Breast epithelium (tissue), 4 donors: ENCODE measurements around the gene OTX2. TPM values are rescaled to one million over a fixed set of nuclear protein-coding genes. Genes with fewer than 3 reads are reported as not detected.

ENCODE experiments used
- DNase-seq, 2 donors: peaks; one replicate each; pipeline ENCODE4 v3.0.0-alpha.2; 2019; ENCODE audit warnings: low spot score in 2 of 2
- H3K27ac ChIP-seq, 2 donors: fragments of 200-600 bp; sonication (generic) in 1 of 2; one replicate each; pipeline ENCODE4 v1.5.1; 2016 to 2019; ENCODE audit warnings: mild to moderate bottlenecking in 1 of 2
- H3K27me3 ChIP-seq, 2 donors: fragments of 200-600 bp; sonication (generic) in 1 of 2; one replicate each; pipeline versions ENCODE4 v1.5.1 to v1.6.0; 2017 to 2019; ENCODE audit warnings: control low read depth in 1 of 2, mild to moderate bottlenecking in 1 of 2
- H3K36me3 ChIP-seq: fragments of 200-600 bp; one replicate; pipeline ENCODE4 v1.5.1; 2019
- H3K4me1 ChIP-seq, 2 donors: fragments of 200-600 bp; sonication (generic); one replicate each; pipeline ENCODE4 v1.5.1; 2016 to 2019; ENCODE audit warnings: control low read depth in 1 of 2
- H3K4me3 ChIP-seq, 3 donors: fragments of 200-600 bp; sonication (generic); 1 replicate in 2 of 3; 2 replicates in 1 of 3; pipeline ENCODE4 v1.5.1; 2016 to 2019; ENCODE audit warnings: mild to moderate bottlenecking in 3 of 3, moderate library complexity in 2 of 3
- H3K9me3 ChIP-seq, 2 donors: fragments of 200-600 bp; sonication (generic) in 1 of 2; one replicate each; pipeline ENCODE4 v1.5.1; 2016 to 2019; ENCODE audit warnings: control low read depth in 1 of 2
- CTCF ChIP-seq, 3 donors: fragments of 450-650 bp; IDR thresholded peaks; one replicate each; pipeline ENCODE4 v1.5.1; 2016 to 2017; ENCODE audit warnings: antibody characterized with exemption in 3 of 3, mild to moderate bottlenecking in 3 of 3, moderate library complexity in 3 of 3
- POLR2A ChIP-seq: fragments of 450-650 bp; IDR thresholded peaks from one replicate; pipeline ENCODE4 v1.6.1; 2016; ENCODE audit warnings: antibody characterized with exemption, mild to moderate bottlenecking, moderate library complexity
- POLR2AphosphoS5 ChIP-seq, 3 donors: sonication (generic); formaldehyde crosslinking; IDR thresholded peaks; one replicate each; pipeline ENCODE4 v1.6.1; 2017; ENCODE audit warnings: antibody characterized with exemption in 3 of 3
- intact Hi-C: fragments of 100-400 bp; cut with DNase I; formaldehyde crosslinking; loops from one replicate; pipeline ENCODE4 v1.15.1; 2023; ENCODE audit warnings: low total_unique reads
- total RNA-seq, 3 donors: library from RNA; depleted of rRNA; stranded (reverse); fragments of >200 nt; gene quantifications; one replicate each; pipeline ENCODE4 v1.1.0, GENCODE V29; 2016

The OTX2 gene
- total RNA-seq, 3 donors from 2014 or later, result not detected

GRCh38 chr14:56774503-56774902 is 35.8 kb downstream of the OTX2 start:
- DNase-seq, result no peak
- Histone ChIP-seq H3K36me3 (no peaks in the 10 kb centered on the region), H3K4me3 (no peak overlapping the region), H3K4me1 (no peaks in the 10 kb centered on the region), H3K9me3 (no peaks in the 10 kb centered on the region), H3K27me3 (peaks cover 0 to 3% of the 10 kb centered on the region in 2 donors), H3K27ac (no peak overlapping the region)
- intact Hi-C loops, result no loop called here
- TF ChIP-seq POLR2A (no peak), CTCF (IDR thresholded peaks at IDR 0.05) (no peak), POLR2AphosphoS5 (IDR thresholded peaks at IDR 0.05) (no peak)

DNA sequence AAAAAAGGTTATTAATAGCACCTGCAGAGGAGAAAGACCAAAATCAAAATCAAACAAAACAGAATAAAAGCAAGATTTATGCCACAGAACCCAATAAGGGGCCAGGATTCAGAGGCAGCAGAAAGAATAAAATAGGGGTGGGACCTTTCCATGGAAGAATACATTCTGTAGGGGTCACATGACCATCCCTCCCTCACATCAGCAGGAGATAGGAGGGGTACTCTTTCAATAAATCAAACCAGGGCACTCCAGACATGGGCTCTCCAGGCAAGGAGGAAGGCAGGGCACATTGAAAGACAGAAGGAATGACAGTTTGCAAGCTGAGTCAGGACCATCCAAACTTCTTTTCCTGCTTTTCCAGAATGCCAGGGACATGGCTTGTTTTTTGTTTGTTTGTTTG is 39.8 kb downstream of the OTX2 start:
- no peaks in the 10 kb centered on the region for H3K9me3 ChIP-seq
- TF ChIP-seq CTCF (IDR thresholded peaks at IDR 0.05) (no peak), POLR2AphosphoS5 (IDR thresholded peaks at IDR 0.05) (no peak), POLR2A (no peak)
- H3K36me3 ChIP-seq, result no peaks in the 10 kb centered on the region
- no peaks in the 10 kb centered on the region for H3K4me1 ChIP-seq
- no peak overlapping the region for H3K4me3 ChIP-seq
- no peak for DNase-seq
- intact Hi-C loops, result no loop called here
- no peak overlapping the region for H3K27ac ChIP-seq
- H3K27me3 ChIP-seq, result no peaks in the 10 kb centered on the region

DNA sequence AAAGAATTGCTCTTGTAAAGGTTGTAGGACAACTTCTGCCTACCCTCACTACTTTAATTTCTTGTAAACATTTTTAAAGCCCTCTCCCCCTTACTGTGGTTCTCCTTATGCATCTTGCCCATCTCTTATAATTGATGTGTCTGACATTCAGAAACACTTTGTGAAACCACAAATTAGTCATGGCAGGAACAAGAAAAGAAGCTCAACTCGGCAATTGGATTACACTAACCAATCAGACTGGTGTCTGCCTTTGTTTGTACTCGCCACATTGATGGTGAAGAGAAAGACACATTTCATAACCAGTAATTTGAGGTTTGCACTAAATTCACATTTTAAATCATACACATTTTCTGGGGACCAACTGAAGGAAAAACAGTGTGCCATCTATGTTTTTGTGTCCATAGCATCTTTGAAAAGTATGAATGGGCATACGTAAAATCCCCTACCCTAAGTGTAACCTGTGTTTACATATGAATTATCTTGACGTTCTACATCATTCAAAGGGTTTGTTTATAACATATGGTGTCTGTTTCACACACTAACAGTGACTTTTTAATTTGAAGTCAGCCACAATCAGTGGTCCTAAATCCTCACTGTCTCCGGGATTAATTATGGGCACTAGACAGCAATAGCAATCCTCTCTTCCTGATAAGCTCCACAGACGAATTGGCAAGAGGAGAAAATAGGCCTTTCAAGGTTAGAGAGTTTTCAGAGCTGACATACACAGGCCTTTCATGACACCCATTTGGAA is 49.9 kb downstream of the OTX2 start:
- no peak for DNase-seq
- H3K4me1 ChIP-seq, result no peaks in the 10 kb centered on the region
- H3K4me3 ChIP-seq, result no peak overlapping the region
- H3K36me3 ChIP-seq, result no peaks in the 10 kb centered on the region
- H3K27me3 ChIP-seq, result no peaks in the 10 kb centered on the region
- no peak for TF ChIP-seq CTCF (IDR thresholded peaks at IDR 0.05)
- TF ChIP-seq POLR2AphosphoS5 (IDR thresholded peaks at IDR 0.05), result no peak
- no peak for TF ChIP-seq POLR2A
- no peaks in the 10 kb centered on the region for H3K9me3 ChIP-seq
- intact Hi-C loops, result no loop called here
- H3K27ac ChIP-seq, result no peak overlapping the region

- intact Hi-C loops, result no loop called here
- Histone ChIP-seq H3K4me1 (no peaks in the 10 kb centered on the region), H3K27me3 (no peaks in the 10 kb centered on the region), H3K4me3 (no peak overlapping the region), H3K36me3 (no peaks in the 10 kb centered on the region), H3K9me3 (no peaks in the 10 kb centered on the region), H3K27ac (no peak overlapping the region)
- TF ChIP-seq POLR2A, result no peak
- no peak for TF ChIP-seq POLR2AphosphoS5 (IDR thresholded peaks at IDR 0.05)
- TF ChIP-seq CTCF (IDR thresholded peaks at IDR 0.05), result no peak
- DNase-seq, result no peak
Observed at GRCh38 chr14:56759633-56760032, 50.6 kb downstream of the OTX2 start.

DNA sequence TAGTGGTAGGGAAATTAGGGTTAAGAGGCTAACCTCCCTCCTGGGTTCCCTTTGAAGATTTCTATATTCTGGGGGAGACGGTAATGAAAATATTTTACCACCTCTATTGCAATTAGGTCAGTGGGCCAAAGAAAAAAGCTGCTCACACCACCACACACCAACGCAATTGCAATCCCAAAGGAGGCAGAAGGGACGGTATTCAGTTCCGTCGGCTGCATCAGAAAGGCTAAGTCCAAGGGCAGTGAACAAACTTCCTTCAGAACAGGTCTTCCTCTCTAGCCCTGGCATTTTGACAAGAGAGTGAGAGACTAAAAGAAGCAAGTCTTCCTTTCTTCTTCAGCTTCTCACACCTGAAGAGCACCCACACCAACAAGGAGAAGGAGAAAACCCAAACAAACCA is 51.2 kb downstream of the OTX2 start:
- intact Hi-C loops, result no loop called here
- Histone ChIP-seq H3K4me1 (no peaks in the 10 kb centered on the region), H3K27ac (no peak overlapping the region), H3K4me3 (no peak overlapping the region), H3K27me3 (no peaks in the 10 kb centered on the region), H3K36me3 (no peaks in the 10 kb centered on the region), H3K9me3 (no peaks in the 10 kb centered on the region)
- DNase-seq, result no peak
- TF ChIP-seq POLR2AphosphoS5 (IDR thresholded peaks at IDR 0.05) (no peak), POLR2A (no peak), CTCF (IDR thresholded peaks at IDR 0.05) (no peak)
